Keratinocyte (primary cell): ENCODE measurements around the gene DIP2C. TPM values are rescaled to one million over a fixed set of nuclear protein-coding genes. Genes with fewer than 3 reads are reported as not detected.
"Not testable (repeated sequence)": the region's sequence is repeated elsewhere in the genome, so short reads cannot be mapped to it uniquely, and the experiment has no call there.

ENCODE experiments used
- DNase-seq: peaks from one replicate; pipeline ENCODE4 v3.0.0-alpha.2; 2011; ENCODE audit warnings: low read depth, missing footprints, low spot score
- FAIRE-seq: peaks from 2 replicates; lab custom pipeline; 2011; peaks lifted over from hg19 to GRCh38; lab: Jason Lieb, UNC
- H2AFZ ChIP-seq: 2 replicates; pipeline ENCODE4 v1.6.0; 2012; ENCODE audit warnings: low read length, control low read depth, inconsistent platforms; ENCODE audit not compliant: control insufficient read depth
- H3K27ac ChIP-seq: 2 replicates; pipeline ENCODE4 v1.5.1; 2011; ENCODE audit warnings: low read length; ENCODE audit not compliant: control insufficient read depth, insufficient read depth
- H3K27me3 ChIP-seq: 3 replicates; pipeline ENCODE4 v1.6.0; 2011; ENCODE audit warnings: low read length; ENCODE audit not compliant: control insufficient read depth, insufficient read depth; ENCODE audit errors: extremely low read depth
- H3K36me3 ChIP-seq, 2 experiments: 2 replicates in 1 of 2; 3 replicates in 1 of 2; pipeline ENCODE4 v1.5.1; 2011; ENCODE audit warnings: low read length in 2 of 2, mild to moderate bottlenecking in 1 of 2; ENCODE audit not compliant: control insufficient read depth in 2 of 2, insufficient read depth in 2 of 2; ENCODE audit errors: extremely low read depth in 1 of 2
- H3K4me1 ChIP-seq: 3 replicates; pipeline ENCODE4 v1.5.1; 2011; ENCODE audit warnings: low read length; ENCODE audit not compliant: control insufficient read depth, insufficient read depth; ENCODE audit errors: extremely low read depth
- H3K4me2 ChIP-seq: 3 replicates; pipeline ENCODE4 v1.6.0; 2011; ENCODE audit warnings: low read depth, low read length; ENCODE audit not compliant: control insufficient read depth, insufficient read depth; ENCODE audit errors: extremely low read depth
- H3K4me3 ChIP-seq, 3 experiments: fragments of 200-600 bp in 1 of 3; sonication (generic) in 1 of 3; 2 replicates in 2 of 3; 3 replicates in 1 of 3; pipeline ENCODE4 v1.5.1; 2011 to 2016; ENCODE audit warnings: low read length in 3 of 3, mild to moderate bottlenecking in 3 of 3, control low read depth in 2 of 3, inconsistent platforms in 1 of 3, low read depth in 1 of 3, mixed read lengths in 1 of 3, mixed run types in 1 of 3, moderate library complexity in 1 of 3; ENCODE audit not compliant: control insufficient read depth in 2 of 3, insufficient read depth in 2 of 3; ENCODE audit errors: extremely low read depth in 1 of 3
- H3K79me2 ChIP-seq: 2 replicates; pipeline ENCODE4 v1.6.0; 2012; ENCODE audit warnings: low read length; ENCODE audit not compliant: control insufficient read depth, insufficient read depth
- H3K9ac ChIP-seq: 3 replicates; pipeline ENCODE4 v1.6.0; 2011; ENCODE audit warnings: low read length; ENCODE audit not compliant: control insufficient read depth, insufficient read depth; ENCODE audit errors: extremely low read depth
- H3K9me1 ChIP-seq: 3 replicates; pipeline ENCODE4 v1.6.0; 2011; ENCODE audit warnings: low read length; ENCODE audit not compliant: control insufficient read depth, insufficient read depth; ENCODE audit errors: extremely low read depth
- H3K9me3 ChIP-seq: 2 replicates; pipeline ENCODE4 v1.5.1; 2012; ENCODE audit warnings: low read depth, low read length; ENCODE audit not compliant: control insufficient read depth
- H4K20me1 ChIP-seq: 3 replicates; pipeline ENCODE4 v1.6.0; 2011; ENCODE audit warnings: low read length; ENCODE audit not compliant: control insufficient read depth, insufficient read depth; ENCODE audit errors: extremely low read depth
- CTCF ChIP-seq, 3 experiments: IDR thresholded peaks in 1 of 3; conservative IDR thresholded peaks in 1 of 3; optimal IDR thresholded peaks in 1 of 3; 2 replicates in 2 of 3; 3 replicates in 1 of 3; pipeline versions ENCODE3 to v1.5.1; 2011; ENCODE audit warnings: low read length in 3 of 3, mild to moderate bottlenecking in 3 of 3, moderate library complexity in 2 of 3, control low read depth in 1 of 3, inconsistent platforms in 1 of 3; ENCODE audit not compliant: insufficient read depth in 2 of 3; ENCODE audit errors: extremely low read depth in 1 of 3
- EZH2 ChIP-seq: IDR thresholded peaks from one replicate; pipeline ENCODE4 v1.6.1; 2012; ENCODE audit warnings: inconsistent platforms, mild to moderate bottlenecking, low read length, moderate library complexity
- dilution Hi-C: fragments of 300-500 bp; cut with MboI; formaldehyde crosslinking; loops from one replicate; pipeline ENCODE4 v1.7.0; 2020; ENCODE audit warnings: low sequenced_read_pairs; ENCODE audit not compliant: extremely low pct_ligation_motif_present
- polyA plus RNA-seq, 5 experiments: library from polyadenylated mRNA; depleted of rRNA in 3 of 5; stranded (reverse) in 3 of 5; stranded (forward) in 1 of 5; unstranded in 1 of 5; fragments of >200 nt; gene quantifications; 1 replicate in 1 of 5; 2 replicates in 3 of 5; 3 replicates in 1 of 5; pipeline versions ENCODE4 v1.2.1 to v1.2.3, GENCODE V29; 2011 to 2012; ENCODE audit warnings: missing spikeins in 2 of 5, low read depth in 1 of 5, low replicate concordance in 1 of 5

The DIP2C gene
- polyA plus RNA-seq, 1 donor (not counting 4 experiments of a cell fraction or from before 2014, with no cell fraction given) = 1.3 TPM

DNA sequence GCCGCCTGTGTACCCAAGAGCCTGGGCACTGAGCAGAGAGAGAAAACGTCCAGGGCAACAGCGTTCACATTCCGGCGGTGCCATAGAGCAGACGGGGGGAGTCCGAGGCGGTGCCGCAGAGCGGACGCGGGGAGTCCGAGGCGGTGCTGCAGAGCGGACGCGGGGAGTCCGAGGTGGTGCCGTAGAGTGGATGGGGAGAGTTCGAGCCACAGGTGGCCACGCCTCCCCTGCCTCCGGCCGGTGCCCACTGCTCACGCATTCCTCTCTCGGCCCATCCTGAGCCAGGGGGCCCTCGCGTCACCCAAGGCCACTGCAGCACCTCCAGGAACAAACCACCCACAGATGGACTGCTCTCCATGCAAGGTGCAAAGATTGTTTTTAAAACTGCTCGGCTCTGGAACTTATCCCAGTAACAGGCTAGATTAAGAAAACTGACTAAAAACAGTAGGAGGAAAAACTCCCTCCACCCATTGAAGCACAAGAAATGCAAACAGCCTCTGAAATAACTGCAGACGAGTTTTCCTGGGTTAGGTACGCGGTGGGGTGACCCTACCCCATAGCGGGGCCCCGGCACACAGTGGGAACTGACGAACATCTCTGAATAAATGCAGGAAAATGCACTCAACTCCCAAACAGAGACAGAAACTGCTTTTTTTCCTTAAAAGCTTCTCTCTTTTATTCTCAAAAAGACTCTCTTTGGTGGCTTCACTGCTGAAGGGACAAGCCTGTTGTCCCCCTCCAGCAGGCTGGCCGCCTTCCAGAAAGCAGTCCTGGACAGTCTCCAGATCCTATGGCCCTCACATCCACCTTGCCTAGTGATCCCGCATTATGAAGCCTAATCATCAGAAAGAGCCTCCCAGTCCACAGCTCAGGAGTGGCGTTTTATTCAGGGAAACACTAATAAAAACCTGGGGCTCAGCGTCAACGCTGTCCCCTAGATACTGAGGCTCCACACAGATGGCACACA, 55.9 kb downstream of the DIP2C start:
- Histone ChIP-seq H3K36me3 (peaks cover 0 to 3% of the 10 kb centered on the region in 2 experiments), H3K9me1 (no peaks in the 10 kb centered on the region), H3K4me1 (no peaks in the 10 kb centered on the region), H2AFZ (no peak overlapping the region), H3K9ac (no peak overlapping the region), H3K9me3 (no peaks in the 10 kb centered on the region), H3K27ac (no peak overlapping the region), H3K4me2 (no peak overlapping the region), H3K27me3 (no peaks in the 10 kb centered on the region), H3K4me3 (no peak overlapping the region), H3K79me2 (no peaks in the 10 kb centered on the region), H4K20me1 (peaks cover 3% of the 10 kb centered on the region)
- DNase-seq = no peak
- TF ChIP-seq CTCF (optimal IDR thresholded peaks at IDR 0.05 in 1 of 3, IDR thresholded peaks at IDR 0.05 in 1 of 3, conservative IDR thresholded peaks at IDR 0.05 in 1 of 3; ENCODE audit: extremely low read depth in 1 of 3, insufficient read depth in 2 of 3, low read length in 3 of 3) (no peak), EZH2 (no peak)
- FAIRE-seq = no peak
- dilution Hi-C loops = no loop called here

- H4K20me1 ChIP-seq, H3K36me3 ChIP-seq, FAIRE-seq, H3K79me2 ChIP-seq, H2AFZ ChIP-seq, H3K27ac ChIP-seq, H3K27me3 ChIP-seq, H3K9ac ChIP-seq, H3K4me1 ChIP-seq, DNase-seq, H3K4me3 ChIP-seq, H3K9me3 ChIP-seq, dilution Hi-C loops, H3K4me2 ChIP-seq, H3K9me1 ChIP-seq: not testable (repeated sequence)
Observed at GRCh38 chr10:632807-633177, 56.7 kb downstream of the DIP2C start.

DNA sequence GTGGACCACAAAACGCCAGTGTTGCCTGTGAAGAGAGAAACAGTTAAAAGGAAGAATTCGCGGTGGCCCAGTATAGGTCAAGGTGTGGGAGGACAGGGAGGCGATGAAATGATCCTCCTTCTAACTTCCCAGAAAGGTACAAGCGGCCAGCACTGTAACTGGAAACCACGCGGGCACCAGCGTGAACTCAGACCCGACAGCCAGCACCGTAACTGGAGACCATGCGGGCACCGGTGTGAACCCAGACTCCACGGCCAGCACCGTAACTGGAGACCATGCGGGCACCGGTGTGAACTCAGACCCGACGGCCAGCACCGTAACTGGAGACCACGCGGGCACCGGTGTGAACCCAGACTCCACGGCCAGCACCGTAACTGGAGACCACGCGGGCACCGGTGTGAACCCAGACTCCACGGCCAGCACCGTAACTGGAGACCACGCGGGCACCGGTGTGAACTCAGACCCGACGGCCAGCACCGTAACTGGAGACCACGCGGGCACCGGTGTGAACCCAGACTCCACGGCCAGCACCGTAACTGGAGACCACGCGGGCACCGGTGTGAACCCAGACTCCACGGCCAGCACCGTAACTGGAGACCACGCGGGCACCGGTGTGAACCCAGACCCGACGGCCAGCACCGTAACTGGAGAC, 57.2 kb downstream of the DIP2C start:
- H2AFZ ChIP-seq, dilution Hi-C loops, H3K9me1 ChIP-seq, H4K20me1 ChIP-seq, H3K79me2 ChIP-seq, H3K9me3 ChIP-seq, H3K27me3 ChIP-seq, H3K36me3 ChIP-seq, FAIRE-seq, H3K4me3 ChIP-seq, H3K27ac ChIP-seq, H3K9ac ChIP-seq, DNase-seq, H3K4me1 ChIP-seq, H3K4me2 ChIP-seq: not testable (repeated sequence)
